Occipital lobe (tissue), 2 donors: ENCODE results near the gene STIM2. TPM values are rescaled to one million over a fixed set of nuclear protein-coding genes. Genes with fewer than 3 reads are reported as not detected.
"Not testable (repeated sequence)": the region's sequence is repeated elsewhere in the genome, so short reads cannot be mapped to it uniquely, and the experiment has no call there.

Experiments
- DNase-seq: peaks from one replicate; lab custom pipeline; 2025; lab: John Stamatoyannopoulos, UW
- total RNA-seq: library from RNA; depleted of rRNA; stranded (reverse); fragments of >200 nt; gene quantifications from one replicate; pipeline ENCODE4 v1.2.3, GENCODE V29; 2014

The STIM2 gene
- total RNA-seq, 1 donor from 2014 or later, result 25.9 TPM

- DNase-seq, result not testable (repeated sequence)
Observed at GRCh38 chr4:27035127-27035526, 174.5 kb downstream of the STIM2 start.

DNA sequence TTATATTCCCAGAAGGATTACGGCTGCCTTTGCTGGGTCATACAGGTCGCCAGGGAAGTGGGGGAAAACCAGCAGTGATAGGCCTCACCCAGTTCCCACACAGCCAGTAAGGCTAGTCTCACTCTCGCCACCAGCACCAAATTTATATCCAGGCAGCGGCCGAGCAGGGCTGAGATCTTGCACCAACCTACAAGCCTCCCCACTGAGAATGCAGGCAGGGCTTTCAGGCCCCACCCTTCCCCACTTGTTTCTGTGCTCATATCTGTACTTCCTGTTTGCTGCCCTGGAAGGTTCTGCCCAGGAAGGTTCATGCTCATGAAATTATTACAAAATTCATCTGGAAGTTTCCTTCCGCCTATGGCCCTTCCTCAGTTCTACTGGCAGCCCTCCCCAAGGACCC lies 179.7 kb downstream of the STIM2 start:
- no peak for DNase-seq

DNA sequence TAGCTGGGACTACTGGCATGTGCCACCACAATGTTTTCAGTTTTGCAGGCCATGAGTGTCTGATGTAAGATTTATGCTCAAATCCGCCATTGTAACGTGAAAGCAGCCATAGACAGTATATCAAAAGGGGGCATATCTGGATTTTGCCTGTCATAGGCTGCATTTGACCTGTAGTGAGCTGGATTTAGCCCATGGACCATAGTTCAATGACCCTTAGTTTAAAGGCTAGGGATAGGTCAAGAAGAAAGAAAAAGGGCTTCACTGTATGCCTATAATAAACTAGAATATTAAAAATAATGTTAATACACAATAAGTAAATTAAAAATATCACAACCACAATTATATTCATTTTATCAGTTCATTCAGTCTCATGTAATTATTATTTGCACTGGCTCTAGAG lies 181.8 kb downstream of the STIM2 start:
- DNase-seq, result no peak

- DNase-seq, result no peak
Observed at GRCh38 chr4:27043200-27043599, 182.6 kb downstream of the STIM2 start.

DNA sequence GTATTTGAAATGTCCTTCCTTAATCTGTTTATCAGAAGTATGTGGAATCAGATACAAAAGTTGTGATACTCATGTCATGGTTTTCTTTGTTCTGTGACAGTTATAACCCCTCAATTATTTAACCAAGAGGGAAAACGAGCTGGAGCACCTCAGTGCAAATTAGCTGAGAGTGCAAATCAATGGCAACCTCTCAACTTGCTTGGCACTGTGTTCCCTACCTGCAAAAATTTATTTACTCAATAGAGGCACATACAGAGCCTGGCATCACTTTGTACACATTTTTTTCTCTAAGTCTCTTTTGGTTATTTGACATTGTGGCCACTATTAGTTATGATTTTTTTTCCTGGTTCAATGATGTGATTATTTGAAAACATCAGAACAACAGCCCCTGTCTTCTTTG lies 186.2 kb downstream of the STIM2 start:
- DNase-seq, result no peak

DNA sequence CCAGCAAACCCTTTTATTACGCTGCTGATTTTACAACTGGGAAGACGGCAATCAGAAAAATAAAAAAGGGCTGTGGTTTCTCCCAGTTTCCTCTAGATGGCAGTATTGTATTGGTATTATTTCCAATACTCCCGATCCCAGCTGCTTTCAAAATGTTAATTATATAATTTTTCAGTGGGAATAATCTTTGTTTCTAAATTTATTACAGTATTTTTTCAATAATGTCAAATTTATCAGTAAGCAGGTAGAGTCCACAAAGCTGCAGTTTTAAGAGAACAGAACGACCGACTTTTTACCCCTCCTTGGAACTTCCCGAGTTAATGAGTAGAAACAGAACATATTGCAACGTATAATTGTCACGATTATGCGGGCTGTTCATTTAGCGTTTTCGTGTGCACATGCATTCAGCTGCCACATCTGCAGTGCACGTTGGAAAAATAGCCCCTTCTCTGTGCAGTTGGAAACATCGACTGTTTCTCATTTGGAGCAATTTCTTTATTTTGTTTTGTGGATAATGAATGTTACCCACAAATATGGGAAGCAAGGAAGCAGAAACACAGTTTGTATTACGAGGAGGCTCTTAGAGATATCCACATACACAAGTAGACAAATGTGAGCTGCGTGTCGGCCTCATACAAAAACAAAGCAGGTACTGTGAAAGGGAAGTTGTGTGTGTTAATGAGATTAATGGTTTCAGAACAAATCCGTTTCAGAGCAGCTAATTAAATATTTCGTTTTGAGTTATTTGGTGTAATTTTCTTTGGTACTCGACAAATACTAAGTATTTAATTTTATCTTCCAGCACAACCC lies 188.0 kb downstream of the STIM2 start:
- DNase-seq, result no peak

DNA sequence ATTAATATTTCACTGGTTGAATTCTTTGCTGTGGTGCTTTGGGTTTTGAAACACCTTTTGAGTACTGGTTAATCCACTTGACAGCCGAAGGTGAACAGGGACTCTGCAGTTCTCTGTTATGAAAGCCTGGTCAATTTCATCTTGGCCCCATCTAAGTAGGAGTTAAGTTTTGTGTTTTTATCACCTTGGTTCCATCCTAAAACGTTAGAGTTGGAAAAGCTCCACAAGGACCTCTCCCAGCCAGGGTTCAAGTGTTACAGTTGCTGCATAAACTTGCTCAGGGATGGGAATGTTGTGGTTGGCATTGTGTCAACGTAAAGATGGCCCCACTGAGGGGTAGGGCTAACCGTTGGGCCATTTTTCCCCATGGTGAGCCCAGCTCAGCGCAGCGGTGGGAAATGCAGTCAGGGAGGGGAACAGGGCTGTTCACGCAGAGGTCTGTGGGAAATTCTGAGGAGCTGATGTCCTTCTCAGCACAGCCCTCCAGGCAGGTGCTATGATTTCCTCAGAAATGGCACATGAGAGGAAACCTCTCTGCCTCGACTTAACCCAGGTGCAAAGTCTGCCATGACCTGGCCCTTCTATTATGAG lies 188.7 kb downstream of the STIM2 start:
- DNase-seq, result no peak

DNA sequence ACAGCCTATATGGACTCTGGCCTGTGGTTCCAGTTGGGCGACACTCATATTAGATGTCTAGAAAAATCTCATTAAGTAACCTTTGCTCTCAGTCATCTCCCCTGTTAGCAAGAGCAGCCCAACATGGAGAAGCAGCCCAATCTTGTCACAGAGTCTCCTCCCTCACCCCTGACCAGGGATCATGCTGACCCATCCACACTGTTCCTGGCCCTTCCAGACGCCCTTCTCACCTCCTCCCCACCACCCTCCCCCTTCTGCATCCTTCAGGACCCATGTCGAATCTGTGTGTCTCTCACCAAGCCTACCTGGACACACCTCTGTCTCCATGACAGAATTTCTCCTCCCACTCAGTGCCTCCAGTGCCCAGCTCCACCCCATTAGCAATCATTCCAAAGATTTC lies 190.1 kb downstream of the STIM2 start:
- DNase-seq, result no peak

DNA sequence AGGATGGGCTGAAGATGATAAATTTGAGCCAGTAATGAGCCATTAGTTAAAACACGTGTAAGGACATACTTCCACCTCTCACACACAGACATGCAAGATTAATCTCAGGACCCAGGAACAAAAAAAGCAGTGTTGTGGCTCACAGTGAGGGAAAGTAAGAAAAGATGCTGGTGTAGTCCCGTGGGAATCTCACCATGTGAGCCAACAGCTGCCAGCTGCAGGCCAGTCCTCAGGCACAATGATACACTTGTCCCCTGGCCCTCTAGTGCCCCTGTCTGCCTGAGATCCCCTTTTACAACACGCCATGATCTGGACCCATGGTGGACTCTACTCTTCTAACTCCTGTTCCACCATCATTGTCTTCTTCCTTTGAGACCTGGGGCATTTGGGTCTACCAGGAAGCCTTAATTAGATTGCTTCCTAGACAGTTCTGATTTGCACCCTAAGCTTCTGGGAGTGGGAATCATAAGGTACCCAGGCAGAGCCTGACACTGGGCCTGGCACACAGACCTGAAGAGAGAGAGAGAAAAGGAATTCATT lies 194.7 kb downstream of the STIM2 start:
- DNase-seq, result no peak

DNA sequence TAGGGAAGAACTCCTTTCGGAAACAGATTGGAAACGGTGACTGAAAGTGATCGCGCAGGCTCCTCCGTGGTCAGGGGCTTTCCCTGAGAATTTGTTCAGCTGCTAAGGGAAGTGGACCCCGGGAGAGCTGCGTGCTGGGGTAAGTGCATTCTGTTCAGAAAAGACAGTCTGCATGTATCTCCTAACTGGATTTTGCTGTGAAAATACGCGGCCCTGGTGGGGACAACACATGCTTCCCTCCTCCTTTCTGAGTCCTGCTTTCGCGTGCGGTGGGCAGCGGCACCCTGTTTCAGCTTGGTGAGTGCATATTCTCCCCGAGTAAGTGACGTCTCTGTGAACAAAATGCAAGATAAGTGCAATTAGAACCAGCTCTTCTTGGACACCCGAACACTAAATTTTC lies 195.6 kb downstream of the STIM2 start:
- no peak for DNase-seq

GRCh38 chr4:27057053-27057452 lies 196.4 kb downstream of the STIM2 start:
- no peak for DNase-seq

- no peak for DNase-seq
Observed at GRCh38 chr4:27057662-27058061, 197.0 kb downstream of the STIM2 start.

DNA sequence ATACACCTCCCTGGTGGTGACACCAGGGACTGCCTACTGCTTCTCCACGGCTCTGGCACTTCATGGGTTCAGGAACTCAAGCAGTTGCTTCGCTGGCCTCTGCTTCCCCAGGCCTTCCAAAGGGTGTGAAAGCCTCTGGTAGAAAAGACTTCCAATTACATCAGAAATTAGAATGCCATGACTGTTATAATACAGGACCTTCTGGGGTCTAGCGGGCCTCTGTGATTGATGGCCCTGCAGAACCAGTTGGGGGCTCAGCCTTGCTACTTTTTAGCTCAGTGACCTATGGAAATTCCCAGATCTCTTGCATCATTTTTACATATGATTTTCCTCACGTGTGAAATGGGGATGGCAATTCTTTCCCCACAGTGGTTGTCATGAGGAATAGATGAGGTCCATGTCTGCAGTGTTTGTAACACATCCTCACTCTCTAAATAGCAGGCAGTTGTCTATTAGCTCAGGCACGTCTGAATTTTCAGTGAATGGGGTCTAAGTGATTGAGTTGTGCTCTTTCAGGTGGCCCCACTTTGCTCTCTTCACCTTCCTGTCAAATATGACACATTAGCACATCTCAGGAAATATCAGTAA lies 198.3 kb downstream of the STIM2 start:
- no peak for DNase-seq

- no peak for DNase-seq
Observed at GRCh38 chr4:27059446-27059845, 198.8 kb downstream of the STIM2 start.

DNA sequence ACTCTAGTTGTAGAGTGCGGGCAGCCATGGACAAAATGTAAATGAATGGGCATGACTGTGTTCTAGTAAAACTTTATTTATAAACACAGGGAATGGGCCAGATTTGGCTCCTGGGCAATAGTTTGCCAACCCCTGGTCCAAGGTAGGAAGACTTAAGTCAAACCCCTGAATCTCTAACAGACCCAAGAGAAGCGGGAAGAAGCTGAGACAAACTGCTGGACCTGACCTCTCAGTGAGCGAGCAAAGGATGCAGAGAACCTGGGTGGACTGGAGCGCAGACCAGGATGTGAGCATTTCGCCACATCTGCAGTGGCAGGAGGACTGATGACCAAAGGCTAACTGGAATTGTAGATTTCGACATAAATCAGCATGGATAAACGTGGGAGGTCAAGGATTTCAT lies 201.6 kb downstream of the STIM2 start:
- DNase-seq, result no peak

- no peak for DNase-seq
Observed at GRCh38 chr4:27066591-27066990, 205.9 kb downstream of the STIM2 start.

GRCh38 chr4:27068151-27068867 lies 207.7 kb downstream of the STIM2 start:
- DNase-seq, result no peak
